NCI-H1092 treated with DMSO at 0.1 percent for 48 hours (cell line): ENCODE results near the gene CPA2.
"Not testable (repeated sequence)": the region's sequence is repeated elsewhere in the genome, so short reads cannot be mapped to it uniquely, and the experiment has no call there.

Experiments used
- DNase-seq: peaks from one replicate; lab custom pipeline; 2025; lab: John Stamatoyannopoulos, UW

CPA2 gene

GRCh38 chr7:130314305-130314704 lies 47.6 kb downstream of the CPA2 start:
- DNase-seq = no peak

- no peak for DNase-seq
Observed at GRCh38 chr7:130319541-130319940, 52.9 kb downstream of the CPA2 start.

GRCh38 chr7:130321542-130322229 lies 55.0 kb downstream of the CPA2 start:
- not testable (repeated sequence) for DNase-seq

GRCh38 chr7:130322615-130323014 lies 56.0 kb downstream of the CPA2 start:
- no peak for DNase-seq

- DNase-seq = no peak
Observed at GRCh38 chr7:130324306-130324943, 57.8 kb downstream of the CPA2 start.

GRCh38 chr7:130329681-130330080 lies 63.0 kb downstream of the CPA2 start:
- DNase-seq = peak; percentile 79

- no peak for DNase-seq
Observed at GRCh38 chr7:130332259-130333053, 65.8 kb downstream of the CPA2 start.

- no peak for DNase-seq
Observed at GRCh38 chr7:130333832-130334231, 67.2 kb downstream of the CPA2 start.

- DNase-seq = no peak
Observed at GRCh38 chr7:130334274-130334673, 67.6 kb downstream of the CPA2 start.

- no peak for DNase-seq
Observed at GRCh38 chr7:130337410-130337971, 70.8 kb downstream of the CPA2 start.

- DNase-seq = no peak
Observed at GRCh38 chr7:130338233-130338632, 71.6 kb downstream of the CPA2 start.
